IPS DF 4.7 (cell line): ENCODE data around the gene KATNA1.
"Not testable (repeated sequence)": the region's sequence is repeated elsewhere in the genome, so short reads cannot be mapped to it uniquely, and the experiment has no call there.

Source experiments
- DNase-seq: peaks from one replicate; pipeline ENCODE4 v3.0.0-alpha.2; 2013; ENCODE audit warnings: low spot score; ENCODE audit errors: extremely low read depth

KATNA1 gene

DNA sequence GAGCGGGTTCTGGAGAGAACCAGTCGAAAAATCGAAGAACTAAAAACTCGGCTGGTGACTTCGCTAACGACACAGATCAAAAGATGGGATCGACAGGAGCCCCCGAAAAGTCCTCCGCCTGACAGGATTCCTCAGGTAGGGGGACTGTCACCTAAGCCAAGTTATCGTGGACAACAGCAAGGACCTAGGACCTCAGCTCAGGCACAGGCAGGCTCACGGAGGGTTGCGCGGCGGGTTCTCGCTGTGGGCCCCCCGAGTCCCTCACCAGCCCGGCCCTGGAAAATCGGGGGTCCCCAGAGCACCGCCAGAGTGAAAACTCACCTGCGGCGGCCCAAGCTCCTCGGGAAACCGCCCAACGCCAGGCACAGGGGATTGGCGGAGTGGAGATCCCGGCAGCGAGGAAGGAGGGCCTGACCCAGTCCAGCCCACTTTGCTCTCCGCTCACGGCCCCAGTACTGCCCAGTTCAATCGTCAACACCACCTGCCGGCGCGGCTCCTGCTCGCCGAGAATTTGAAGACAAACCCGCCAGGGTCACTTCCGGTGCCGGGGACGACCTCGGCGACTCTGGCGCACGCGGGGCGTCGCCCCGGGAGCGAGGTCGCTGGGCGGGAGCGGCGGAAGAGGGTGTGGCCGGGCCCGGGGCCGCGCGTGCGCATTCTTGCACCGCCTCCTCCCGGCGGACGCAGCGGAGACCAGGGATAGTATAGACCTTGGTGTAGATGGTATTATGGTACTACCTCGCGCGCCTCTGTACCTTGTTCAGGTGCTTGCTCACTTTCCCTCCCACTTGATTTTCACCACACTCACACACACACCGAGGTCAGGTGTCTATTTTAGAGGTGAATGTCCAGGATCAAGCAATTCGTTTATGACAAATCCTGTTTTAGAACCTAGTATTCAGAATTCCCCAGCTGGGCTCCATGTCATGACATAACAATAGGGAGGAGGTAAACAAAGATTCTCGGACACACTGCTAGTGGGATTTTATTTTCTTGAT lies at the start of gene KATNA1:
Gene KATNA1, minus strand, starts transcription at position 567 of the 998 bp plus-strand sequence. CDS start 10,167 bp downstream, outside the sequence.
- peak; percentile 69 for DNase-seq

DNA sequence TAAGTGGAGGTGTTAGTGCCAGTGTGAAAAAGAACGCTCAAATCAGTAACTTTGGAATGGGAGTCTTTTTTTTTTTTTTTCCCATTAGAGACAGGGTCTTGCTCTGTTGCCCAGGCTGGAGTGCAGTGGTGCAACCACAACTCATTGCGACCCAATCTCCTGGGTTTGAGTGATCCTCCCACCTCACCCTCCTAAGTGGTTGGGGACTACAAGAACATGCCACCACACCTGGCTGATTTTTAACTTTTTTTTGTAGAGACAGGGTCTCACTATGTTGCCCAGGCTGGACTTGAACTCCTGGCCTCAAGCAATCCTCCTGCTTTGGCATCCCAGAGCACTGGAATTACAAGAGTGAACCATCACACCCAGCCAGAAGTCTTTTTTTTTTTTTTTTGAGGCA lies 49.7 kb upstream of the KATNA1 start:
- DNase-seq, result no peak

DNA sequence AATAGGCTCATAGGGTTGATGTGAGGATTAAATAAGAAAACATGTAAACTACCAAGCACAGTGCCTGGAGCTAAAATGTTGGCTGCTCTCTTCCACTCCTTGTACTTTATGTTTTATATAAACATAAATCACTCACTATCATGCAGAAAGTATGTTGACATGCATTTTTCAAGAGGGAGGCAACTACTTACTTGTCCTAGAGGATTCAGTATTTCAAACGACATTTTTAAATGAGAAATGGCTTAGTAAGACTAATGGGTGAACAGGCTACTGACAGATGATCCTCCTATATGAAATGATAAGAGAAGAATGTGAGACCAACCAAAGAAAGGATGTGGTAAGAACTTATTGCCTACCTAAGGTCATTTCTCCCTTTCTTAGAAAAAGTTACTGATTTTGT lies 48.4 kb upstream of the KATNA1 start:
- no peak for DNase-seq

DNA sequence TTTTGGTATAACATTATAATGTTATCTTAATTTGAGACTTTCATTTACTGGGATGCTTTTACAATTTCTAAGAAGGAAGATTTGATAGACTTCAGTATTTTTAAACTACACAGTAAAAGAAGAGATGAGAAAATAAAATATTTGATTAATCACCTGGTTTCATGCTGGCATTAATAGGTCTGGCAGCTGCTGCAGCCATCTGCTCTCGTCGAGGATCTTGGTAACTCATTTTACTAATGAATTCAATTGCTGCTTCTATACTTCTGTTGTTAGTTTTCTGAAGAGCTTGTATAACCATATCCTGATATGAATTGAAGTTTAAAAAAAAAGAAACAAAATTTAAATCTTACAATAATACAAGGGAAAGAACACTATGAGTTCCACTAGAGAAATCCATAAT lies 46.4 kb upstream of the KATNA1 start:
- DNase-seq, result no peak

DNA sequence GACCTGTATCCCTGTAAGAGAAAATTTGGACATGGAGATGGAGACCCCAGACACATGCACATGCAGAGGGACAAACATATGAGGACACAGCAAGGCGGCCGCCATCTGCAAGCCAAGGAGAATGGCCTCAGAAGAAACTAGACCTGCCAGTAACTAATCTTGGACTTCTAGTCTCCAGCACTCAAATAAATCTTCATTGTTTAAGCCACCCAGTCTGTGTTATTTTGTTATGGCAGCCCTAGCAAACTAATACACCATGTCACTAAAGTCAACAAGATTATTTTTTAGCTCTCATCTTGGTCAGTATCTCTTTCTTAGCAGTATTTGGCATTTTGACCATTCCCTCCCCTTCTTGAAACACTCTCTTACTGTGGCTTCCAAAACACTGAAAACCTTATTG lies 42.7 kb upstream of the KATNA1 start:
- DNase-seq, result no peak

DNA sequence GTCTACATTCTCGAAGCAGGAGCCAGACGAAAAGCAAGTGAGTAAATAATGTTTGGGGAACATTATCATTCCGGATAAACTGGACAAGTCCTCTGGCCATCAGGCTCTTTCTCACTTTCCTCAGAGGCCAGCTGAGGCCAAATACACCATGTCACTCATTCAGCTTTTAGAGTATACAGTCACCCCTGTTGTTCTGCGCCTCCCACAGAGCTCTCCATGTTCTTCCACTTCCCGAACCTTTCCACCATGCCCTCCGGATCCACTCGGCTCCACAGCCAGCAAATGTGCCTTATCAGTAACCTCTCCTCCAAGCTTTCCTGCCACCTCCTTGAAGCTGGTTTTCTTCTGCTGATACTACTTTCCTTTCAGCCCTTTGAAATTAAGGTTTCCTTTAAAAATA lies 37.7 kb upstream of the KATNA1 start:
- no peak for DNase-seq

DNA sequence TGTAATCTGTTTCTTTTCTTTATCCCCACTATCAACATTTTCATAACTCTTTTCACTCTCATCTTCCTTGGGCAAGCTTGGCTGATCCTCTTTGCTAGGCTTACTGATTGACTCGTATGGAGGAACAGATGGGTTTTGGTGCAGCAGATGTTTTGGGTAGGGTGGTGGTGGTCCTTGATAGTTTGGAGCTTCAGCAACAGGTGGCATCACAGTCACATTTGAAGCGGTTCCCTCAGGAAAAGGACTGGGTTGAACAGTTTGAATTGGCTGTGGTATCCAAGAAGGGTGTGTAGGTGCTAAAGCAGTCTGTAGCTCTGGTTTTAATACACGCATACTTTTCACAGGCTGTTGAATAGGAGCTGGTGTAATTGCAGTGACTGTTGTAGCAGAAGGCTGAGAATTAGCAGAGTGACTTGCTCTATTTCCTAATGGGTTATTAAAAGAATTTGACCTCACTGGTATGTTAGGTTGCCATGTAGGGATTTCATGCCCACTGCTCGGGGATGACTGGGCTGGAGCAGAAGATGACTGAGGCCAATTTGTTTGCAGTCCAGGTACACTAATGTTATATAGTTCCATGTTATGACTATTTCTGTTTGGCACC lies 34.8 kb upstream of the KATNA1 start:
- DNase-seq, result no peak

DNA sequence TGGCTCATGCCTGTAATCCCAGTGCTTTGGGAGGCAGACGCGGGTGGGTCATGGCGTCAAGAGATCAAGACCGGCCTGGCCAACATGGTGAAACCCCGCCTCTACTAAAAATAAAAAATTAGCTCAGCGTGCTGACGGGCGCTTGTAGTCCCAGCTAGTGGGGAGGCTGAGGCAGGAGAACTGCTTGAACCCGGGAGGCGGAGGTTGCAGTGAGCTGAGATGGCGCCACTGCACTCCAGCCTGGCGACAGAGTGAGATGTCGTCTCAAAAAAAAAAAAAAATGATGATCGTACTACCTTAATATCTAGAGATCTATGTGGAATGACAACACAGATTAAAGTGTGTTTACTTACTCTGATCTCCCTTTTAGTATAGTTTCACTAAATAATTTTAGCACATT lies 33.3 kb upstream of the KATNA1 start:
- not testable (repeated sequence) for DNase-seq

DNA sequence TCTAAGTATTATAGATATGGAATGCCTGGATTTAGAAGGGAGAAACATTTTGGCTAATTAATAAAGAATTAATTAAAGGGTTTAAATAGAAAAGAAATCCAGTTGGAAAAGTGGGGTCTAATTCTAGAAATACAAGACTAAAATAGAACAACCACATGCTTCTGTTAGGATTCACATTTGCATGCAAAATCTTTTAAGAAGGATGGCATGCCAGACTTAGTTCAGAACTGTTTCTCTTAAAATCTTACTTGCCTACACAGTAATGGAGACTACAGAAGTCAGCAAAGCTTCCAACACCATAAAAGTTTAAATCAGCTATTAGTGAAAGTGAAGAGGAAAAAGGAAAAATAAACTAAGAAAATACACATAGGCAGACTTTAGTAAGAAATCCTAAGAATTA lies 32.7 kb upstream of the KATNA1 start:
- DNase-seq, result no peak

DNA sequence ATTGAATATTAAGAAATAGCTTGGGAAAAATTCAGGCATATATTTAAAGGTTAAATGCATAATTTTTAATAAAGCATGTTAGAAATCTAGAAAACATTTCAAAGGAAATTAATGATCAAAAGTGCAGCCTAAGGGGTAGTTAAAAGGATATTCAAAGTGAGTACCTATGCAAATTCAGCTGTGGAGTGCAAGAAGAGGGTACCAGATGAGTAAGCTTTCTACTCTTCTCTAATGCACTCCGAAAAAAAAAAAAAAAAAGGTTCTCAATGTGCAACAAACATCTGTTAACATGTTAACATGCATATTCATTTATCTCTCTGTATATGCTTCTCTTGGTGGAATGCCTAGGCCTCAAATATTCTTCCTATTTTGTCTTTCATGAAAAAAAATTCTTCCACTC lies 32.0 kb upstream of the KATNA1 start:
- DNase-seq, result no peak

DNA sequence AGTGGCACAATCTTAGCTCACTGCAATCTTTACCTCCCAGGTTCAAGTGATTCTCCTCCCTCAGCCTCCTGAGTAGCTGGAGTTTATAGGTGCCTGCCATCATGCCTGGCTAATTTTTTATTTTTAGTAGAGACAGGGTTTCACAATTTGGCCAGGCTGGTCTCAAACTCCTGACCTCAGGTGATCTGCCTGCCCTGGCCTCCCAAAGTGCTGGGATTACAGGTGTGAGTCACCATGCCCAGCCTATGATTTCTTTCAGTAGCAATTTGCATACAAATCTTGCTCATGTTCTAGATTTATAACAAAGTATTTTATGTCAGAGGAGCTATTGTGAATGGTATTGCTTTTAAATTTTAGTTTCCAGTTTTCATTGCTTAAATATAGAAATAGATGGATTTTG lies 23.8 kb upstream of the KATNA1 start:
- not testable (repeated sequence) for DNase-seq

DNA sequence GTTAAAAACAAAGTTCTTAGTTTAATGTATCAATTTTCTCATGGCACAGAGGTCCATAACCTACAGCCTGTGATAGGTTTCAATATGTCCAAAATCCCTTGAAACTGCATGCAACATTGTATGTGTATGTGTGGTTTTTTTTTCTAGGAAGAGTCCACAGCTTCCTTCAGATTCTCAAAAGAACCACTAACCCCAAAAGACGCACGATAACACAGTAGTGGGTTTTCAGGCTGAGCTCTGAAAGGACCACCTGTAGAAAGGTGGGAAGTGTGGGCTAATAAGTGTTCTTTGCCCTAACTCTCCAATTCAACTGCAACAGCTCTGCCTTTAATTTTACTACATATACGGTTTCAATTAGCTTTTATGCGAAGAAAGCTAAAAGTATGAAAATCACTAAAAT lies 11.5 kb upstream of the KATNA1 start:
- DNase-seq, result no peak

DNA sequence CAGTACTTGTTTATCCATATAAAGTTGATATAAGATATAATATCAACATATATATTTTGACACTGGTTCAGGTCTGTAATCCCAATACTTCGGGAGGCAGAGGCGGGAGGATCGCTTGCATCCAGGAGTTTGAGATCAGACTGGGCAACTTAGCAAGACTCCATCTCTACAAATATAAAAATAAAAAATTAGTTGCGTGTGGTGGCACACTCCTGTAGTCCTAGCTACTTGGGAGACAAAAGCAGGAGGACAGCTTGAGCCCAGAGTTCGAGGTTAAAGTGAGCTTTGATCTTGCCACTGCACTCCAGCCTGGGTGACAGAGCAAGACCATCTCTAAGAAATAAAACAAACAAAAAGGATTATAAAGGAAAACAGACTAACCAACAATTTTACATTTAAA lies 8.9 kb upstream of the KATNA1 start:
- DNase-seq, result no peak

DNA sequence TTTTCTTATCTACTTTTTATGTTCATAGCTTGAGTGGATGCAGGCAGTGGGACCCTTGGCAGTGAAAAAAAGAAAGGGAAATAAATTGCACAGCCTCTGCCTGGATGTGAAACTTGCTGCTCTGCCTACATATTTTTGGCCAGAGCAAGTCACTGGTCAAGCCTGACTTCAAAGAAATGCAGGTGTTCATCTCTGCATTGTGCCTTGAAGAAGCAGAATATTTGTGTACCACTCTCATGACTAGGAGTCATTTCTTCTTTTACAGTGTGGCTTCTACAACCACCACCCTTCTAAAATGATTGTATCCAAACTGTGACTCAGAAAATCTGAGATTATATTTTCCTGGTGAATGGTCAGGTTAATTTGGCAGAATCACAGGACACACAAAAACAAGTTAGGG lies 2.5 kb upstream of the KATNA1 start:
- no peak for DNase-seq

DNA sequence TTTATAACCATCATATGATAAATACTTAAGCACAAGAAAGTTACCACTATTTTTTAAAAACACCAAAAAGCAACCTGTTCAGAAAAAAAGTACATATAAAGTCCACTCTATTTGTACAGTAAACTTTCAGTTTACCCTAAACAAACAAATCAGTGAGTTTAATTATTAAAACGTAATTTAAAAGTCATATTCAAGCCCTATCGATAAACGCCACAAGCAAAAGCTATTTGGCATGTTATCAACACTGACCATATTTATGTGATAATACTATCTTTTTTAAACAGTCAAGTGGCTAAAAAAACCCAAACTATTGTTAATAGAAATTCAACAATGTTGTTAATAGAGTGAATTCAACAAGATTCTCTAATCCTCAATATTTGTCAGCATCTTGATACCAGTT lies 1.9 kb downstream of the KATNA1 start:
- DNase-seq, result no peak

DNA sequence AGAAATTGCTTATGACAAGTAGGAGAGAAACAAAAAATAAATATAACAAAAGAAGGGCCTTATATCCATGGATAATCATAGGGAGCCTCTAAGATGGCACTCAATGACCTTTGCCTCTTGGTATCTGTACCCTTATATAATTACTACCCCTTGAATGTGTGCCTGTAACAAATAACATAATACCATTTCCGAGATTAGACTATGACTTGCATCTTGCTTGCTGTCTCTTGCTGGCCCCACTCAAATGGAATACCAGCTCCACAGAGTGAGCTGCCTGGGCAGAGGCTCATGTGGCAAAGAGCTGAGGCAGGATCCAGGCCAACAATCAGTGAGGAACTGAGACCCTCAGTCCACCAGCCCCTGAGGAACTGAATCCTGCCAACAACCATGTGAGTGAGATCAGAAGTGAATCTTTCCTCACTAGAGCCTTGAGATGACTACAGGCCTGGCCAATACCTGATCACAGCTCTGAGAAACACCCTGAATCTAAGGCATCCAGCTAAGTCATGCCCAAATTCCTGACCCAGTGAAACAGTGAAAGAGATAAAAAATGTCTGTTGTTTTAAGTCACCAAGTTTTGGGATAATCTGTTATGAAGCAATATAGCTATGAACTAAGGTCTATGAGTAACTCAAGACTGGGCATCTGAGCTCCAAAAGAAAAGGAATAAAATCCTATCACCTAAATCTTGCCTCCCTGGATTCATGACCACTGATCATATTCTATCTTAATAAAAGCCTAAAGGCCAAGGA lies 5.5 kb downstream of the KATNA1 start:
- DNase-seq, result no peak

DNA sequence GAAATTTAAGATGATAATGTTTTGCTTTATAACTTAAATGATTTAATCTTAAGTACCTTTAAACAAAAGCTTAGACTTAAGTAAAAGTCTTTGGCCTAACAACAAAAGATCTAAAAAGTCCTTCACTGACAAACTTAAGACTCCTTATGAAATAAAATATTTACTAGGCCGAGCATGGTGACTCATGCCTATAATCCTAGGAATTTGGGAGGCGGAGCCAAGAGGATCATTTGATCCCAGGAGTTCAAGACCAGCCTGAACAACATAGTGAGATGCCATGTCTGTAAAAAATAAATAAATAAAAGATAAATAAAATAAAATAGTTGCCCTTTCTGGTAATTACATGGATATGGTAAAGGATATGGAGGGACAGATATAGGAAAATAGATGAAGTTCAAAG lies 12.4 kb downstream of the KATNA1 start:
- no peak for DNase-seq

DNA sequence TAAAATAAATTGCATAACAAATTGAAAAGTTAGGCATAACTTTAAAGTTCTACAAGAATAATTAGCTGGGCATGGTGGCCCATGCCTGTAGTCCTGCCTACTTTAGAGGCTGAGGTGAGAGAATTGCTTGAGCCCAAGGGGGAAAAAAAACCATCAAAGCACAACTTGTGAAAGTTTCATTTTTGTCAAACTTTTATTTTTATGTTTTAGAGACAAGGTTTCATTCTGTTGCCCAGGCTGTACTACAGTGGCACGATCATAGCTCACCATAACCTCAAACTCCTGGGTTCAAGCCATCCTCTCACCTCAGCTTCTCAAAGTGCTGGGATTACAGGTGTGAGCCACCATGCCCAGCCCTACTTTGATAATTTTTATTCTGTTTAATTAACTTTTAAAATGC lies 14.2 kb downstream of the KATNA1 start:
- no peak for DNase-seq

DNA sequence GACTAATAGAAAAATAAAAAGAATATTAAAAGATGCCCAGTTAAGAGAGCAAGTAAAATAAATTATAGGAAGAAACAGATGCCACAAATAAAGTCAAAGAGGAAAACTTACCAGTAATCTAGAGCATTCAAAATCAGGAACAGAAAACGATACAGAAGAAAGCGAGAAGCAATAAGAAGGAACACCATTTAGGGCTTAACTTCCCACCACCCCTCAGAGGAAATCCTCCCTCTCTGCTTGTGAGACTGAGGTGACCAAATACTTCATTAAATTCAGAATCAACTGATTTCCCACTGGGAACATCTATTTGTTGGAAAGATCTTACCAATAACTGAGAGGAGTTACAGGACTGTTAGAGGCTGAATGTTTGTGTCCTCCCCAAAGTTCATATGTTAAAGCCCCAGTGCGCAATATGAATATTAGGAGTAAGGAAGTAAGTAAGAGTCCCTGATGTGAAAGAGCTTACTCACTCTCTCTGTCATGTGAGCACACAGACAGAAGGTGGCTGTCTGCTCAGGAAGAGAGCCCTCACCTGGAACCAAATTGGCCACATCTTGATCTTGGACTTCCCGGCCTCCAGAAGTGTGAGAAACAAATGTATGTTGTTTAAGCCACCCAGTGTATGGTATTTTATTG lies 19.5 kb downstream of the KATNA1 start:
- no peak for DNase-seq

DNA sequence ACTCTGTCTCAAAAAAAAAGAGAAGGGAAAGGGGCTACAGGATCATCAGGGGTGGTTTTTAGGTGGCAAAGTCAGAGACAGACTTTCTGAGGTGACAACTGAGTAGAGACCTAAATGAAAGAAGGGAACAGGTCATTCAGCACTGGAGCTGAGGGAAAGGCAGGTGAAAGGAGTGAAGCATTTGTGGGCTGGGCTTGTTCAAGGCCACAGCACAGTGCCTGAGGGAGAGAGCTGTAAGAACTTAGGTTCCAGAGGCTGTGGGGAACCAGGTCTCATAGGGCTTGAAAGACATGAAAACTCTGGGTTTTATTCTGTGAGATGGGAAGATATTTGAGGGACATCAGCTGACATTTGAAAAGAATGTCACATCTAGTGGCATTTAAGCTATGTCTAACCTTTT lies 20.8 kb downstream of the KATNA1 start:
- no peak for DNase-seq

DNA sequence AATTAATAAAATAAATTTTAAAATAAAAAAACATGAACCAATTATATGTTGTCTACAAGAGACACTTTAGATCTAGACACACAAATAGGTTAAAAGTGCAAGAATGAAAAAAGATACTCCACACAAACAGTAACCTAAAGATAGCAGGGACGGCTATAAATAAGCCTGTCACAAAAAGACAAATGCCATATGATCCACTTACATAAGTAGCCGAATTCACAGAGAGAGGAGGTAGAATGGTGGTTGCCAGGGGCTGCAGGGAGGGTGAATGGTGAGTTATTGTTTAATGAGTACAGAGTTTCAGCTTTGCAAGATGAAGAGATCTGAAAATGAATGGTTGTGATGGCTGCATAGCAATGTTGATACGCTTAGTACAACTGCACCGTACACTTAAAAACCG lies 32.7 kb downstream of the KATNA1 start:
- no peak for DNase-seq

DNA sequence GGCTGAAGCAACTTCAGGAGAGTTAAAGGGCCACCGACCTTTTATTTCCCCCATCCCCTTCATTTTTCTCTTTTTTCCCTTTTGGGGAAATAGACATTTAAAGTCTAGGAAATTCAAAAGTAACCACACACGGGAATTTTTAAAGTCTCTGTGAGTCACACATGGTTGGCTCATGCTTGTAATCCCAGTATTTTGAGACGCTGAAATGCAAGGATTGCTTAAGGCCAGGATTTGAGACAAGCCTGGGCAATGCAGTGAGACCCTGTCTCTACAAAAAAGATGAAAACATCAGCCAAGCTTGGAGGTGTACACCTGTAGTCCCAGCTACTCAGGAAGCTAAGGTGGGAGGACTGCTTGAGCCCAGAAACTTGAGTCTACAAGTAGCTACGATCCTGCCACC lies 34.2 kb downstream of the KATNA1 start:
- no peak for DNase-seq
